ENCODE measurements around the gene B3GALNT1.
"Not testable (repeated sequence)": the region's sequence is repeated elsewhere in the genome, so short reads cannot be mapped to it uniquely, and the experiment has no call there.

Gene B3GALNT1

DNA sequence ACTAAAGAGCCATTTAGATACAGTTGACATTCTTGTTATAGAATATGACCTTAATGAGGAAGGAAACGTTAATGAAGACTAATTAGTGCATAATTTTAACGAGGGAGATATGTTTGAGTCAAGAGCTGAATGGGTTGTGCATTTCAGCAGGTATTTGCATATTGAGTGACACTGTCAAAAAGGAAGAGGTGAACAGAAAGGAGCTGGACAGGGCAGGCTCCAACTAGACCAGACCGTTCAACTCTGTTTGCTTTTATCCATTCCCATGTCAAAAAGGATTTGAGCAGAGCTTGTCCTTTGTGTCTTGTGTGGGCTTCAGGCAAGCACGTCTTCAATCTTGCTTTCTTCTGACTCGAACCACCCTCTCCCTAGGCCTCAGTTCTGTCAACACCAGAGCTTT is 40.7 kb downstream of the B3GALNT1 start:
- H3K9me3 Mint-ChIP-seq: no peaks in the 10 kb centered on the region
- H3K36me3 Mint-ChIP-seq: peaks cover 17% of the 10 kb centered on the region
- no peak for ATAC-seq

DNA sequence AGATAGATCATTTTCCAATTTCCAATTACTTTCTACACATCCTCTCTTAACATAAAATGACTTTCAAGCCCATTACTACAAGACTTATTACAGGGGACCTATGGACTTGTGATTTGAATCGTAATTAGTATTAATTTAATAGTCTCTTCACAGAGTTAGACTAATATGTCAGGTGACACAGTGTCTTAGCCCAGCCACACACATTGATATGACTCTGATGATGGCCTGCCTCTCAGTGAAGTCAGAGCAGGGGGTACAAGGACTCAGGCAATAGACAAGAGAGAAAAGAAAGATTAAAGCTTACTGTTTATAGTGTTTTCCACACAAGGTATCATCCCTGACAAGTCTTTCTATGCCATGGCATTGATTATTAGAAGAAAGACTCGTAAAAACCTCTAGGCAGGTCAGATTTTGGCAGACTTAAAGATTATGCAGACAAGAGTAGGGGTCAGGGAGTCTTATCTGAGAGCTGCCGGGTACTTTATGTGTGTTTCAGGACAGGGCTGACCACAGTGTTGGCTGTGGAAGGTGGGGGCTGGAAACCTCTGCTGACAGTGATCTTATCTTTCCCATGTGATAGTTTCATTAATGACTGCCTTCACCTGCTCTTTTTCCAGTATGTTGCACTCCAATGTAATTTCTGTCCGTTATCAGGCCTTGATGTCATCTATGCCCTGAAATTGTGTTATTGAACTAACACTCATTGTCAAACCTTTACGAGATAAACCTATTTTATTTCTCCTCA is 50.1 kb downstream of the B3GALNT1 start:
- no peaks in the 10 kb centered on the region for H3K27me3 Mint-ChIP-seq
- no peak overlapping the region for H3K4me3 Mint-ChIP-seq
- H3K36me3 Mint-ChIP-seq: no peaks in the 10 kb centered on the region
- H3K4me1 Mint-ChIP-seq: peaks cover 7% of the 10 kb centered on the region
- no peaks in the 10 kb centered on the region for H3K9me3 Mint-ChIP-seq
- ATAC-seq: no peak
- H3K27ac Mint-ChIP-seq: no peak overlapping the region

More for the DNA sequence above, 40.7 kb downstream of the B3GALNT1 start:
- Mint-ChIP-seq H3K4me3 (no peak overlapping the region), H3K4me1 (peaks cover 35% of the 10 kb centered on the region), H3K27me3 (no peaks in the 10 kb centered on the region), H3K27ac (no peak overlapping the region)

DNA sequence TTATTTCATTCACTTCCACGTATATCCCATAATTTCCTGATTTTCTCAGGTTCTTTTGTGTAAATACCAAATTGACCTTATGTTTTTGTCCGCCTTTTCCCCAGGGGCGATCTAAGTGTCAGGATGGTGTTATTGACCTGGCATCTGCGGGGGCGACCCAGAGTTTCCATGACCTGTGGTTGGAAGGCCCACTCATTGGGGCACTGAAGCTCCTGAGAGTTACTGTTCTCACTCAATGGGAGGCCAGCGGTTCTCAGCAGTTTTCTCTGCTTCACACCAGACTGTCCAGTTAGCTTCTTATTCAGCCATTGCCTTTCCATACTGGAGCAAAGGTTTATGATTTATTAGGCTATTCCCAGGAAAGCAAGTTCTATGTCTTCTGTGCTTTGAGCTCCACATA is 53.3 kb downstream of the B3GALNT1 start:
- no peak for ATAC-seq
- Mint-ChIP-seq H3K27me3 (no peaks in the 10 kb centered on the region), H3K27ac (no peak overlapping the region), H3K36me3 (no peaks in the 10 kb centered on the region), H3K9me3 (peaks cover 2% of the 10 kb centered on the region), H3K4me1 (peaks cover 7% of the 10 kb centered on the region), H3K4me3 (no peak overlapping the region)

DNA sequence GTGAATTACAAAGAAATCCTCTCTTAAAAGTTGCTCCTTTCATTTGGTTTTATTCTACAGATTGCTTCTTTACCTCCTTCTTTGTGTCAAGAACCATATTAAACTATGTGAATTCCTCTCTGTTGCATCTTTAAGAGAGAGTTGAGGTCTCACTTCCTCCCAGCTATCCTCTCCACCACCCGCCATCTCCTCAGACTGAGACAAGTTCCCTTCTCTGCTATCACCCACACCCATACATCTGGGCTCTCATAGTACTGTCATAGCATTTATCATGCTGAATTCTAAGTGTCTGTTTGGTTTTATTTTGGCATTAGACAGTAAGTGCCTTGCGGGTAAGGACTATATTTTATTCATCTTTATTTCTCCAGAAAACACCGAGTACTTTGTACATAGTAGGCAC is 54.2 kb downstream of the B3GALNT1 start:
- Mint-ChIP-seq H3K27me3 (no peaks in the 10 kb centered on the region), H3K27ac (no peak overlapping the region), H3K4me3 (no peak overlapping the region), H3K36me3 (no peaks in the 10 kb centered on the region), H3K4me1 (peaks cover 7% of the 10 kb centered on the region), H3K9me3 (peaks cover 2% of the 10 kb centered on the region)
- peak; percentile 73 for ATAC-seq

DNA sequence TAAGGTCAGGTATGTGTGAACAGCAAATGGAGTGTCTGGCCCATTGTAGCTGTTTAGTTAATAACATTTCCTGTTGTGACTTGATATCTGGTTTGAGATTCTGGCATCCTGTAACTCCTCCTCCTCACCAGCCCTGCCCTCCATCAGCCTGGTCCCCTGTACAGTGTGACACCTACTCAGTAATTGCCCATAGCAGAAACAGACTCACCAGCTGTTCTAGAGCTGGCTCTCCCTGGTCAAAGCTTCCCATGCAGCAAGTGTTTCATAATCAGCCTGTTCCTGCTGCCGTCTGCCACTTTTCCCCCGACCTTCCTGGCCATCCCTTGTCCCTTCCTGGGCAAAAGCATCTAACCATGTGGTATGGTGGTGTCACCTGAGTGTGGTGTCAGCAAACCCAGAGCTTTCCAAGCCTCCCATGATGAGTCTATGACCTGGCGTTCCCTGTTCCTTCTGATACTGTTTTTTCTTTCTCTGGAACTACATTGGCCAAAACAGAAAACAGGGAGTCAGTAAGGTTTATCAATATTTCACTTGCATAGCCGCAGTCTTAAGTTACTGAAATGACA is 55.4 kb downstream of the B3GALNT1 start:
- Mint-ChIP-seq H3K9me3 (peaks cover 5% of the 10 kb centered on the region), H3K27me3 (no peaks in the 10 kb centered on the region), H3K4me1 (peaks cover 7% of the 10 kb centered on the region), H3K4me3 (no peak overlapping the region), H3K27ac (no peak overlapping the region), H3K36me3 (peaks cover 7% of the 10 kb centered on the region)
- no peak for ATAC-seq

DNA sequence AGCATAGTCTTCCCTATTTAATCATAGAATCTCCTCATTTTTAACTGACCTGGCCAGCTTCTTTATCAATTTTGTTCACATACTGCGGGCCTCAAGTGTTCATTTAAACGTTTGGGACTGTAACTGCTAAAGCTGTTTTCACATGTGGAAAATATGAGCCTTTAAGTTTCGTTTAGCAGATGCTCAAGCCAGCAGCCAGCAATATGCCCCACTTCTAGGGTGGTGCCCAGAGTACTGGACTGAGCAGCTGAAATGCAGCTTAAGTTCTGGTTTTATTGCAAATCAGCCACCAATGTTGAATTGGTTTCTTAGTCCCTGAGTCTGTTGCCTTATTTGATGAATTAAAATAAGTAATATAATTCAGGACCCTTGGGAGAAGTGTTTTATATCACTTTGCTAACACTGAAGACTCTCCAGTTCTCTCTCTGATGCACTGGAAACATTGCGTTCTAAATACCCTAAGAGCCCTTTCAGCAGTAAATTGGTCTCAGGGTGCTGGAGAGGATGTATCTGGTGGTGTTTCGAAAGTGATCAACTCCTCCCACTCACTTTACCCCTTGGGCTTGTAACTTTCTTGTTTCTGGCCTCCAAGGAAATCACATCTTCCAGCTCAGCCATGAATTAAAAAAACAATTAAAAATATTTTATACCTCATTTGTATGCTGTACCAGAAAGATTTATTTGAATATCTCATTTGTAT is 61.7 kb downstream of the B3GALNT1 start:
- peak overlapping the region; percentile 64 for H3K27ac Mint-ChIP-seq
- H3K4me1 Mint-ChIP-seq: no peaks in the 10 kb centered on the region
- H3K9me3 Mint-ChIP-seq: peaks cover 5% of the 10 kb centered on the region
- H3K36me3 Mint-ChIP-seq: peaks cover 13% of the 10 kb centered on the region
- no peaks in the 10 kb centered on the region for H3K27me3 Mint-ChIP-seq
- no peak overlapping the region for H3K4me3 Mint-ChIP-seq
- ATAC-seq: peak; percentile 55

DNA sequence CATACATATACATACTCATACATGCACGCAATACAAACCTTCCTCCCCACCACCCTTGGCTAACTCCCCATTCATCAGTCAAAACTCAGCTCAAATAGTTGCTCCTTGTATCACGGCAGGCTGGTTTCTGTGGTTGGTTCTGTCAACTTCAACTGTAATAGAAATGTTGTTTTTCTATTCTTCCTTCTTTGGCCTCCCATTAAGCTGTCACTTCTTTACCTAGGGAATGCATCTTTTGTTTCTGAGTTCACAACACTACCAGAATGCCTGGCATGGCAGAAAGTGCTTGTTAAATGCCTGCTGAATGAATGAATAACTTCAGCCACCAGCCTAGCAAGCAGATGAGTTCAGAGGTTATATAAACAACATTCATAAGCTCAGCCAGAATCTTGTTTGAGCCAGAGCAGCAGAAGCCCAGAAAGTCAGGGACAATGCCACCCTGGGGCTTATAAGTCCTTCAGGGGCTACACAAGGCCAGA is 63.1 kb downstream of the B3GALNT1 start:
- Mint-ChIP-seq H3K27ac (no peak overlapping the region), H3K27me3 (no peaks in the 10 kb centered on the region), H3K4me3 (no peak overlapping the region), H3K36me3 (peaks cover 13% of the 10 kb centered on the region), H3K9me3 (peaks cover 3% of the 10 kb centered on the region), H3K4me1 (no peaks in the 10 kb centered on the region)
- no peak for ATAC-seq

DNA sequence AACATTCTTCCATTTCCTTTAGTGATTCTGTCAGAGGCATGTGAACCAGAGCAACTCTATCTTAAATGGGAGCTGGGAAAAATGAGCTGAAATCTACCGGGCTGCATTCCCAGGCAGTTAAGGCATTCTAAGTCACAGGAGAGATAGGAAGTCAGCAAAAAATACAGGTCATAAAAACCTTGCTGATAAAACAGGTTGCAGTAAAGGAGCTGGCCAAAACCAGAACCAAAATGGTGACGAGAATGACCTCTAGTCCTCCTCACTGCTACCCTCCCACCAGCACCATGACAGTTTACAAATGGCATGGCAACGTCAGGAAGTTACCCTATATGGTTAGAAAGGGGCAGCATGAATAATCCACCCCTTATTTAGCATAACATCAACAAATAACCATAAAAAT is 66.4 kb downstream of the B3GALNT1 start:
- no peak overlapping the region for H3K27ac Mint-ChIP-seq
- H3K36me3 Mint-ChIP-seq: peaks cover 6% of the 10 kb centered on the region
- H3K9me3 Mint-ChIP-seq: no peaks in the 10 kb centered on the region
- H3K4me1 Mint-ChIP-seq: peaks cover 17% of the 10 kb centered on the region
- no peak for ATAC-seq
- H3K4me3 Mint-ChIP-seq: no peak overlapping the region
- no peaks in the 10 kb centered on the region for H3K27me3 Mint-ChIP-seq

DNA sequence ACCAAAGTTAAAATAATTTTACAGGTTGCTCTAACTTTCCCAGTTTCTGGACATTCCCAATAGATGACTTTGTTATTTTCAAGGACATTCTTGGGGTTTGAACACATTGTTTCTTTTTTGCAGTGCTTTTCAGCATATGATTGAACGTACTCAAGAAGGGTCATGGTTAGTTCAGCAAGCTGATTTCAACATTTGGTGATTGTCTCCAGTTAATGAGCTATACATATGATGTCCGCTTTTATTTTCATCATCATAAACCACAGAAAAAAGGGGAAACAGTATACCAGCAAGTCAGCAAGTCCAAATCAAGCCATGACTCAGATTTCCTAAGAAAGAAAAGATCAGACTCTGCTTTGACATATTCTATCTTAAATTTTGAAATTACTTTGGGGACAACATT is 69.4 kb downstream of the B3GALNT1 start:
- Mint-ChIP-seq H3K36me3 (peaks cover 10% of the 10 kb centered on the region), H3K4me1 (peaks cover 17% of the 10 kb centered on the region), H3K9me3 (peaks cover 7% of the 10 kb centered on the region), H3K27ac (peak overlapping the region; percentile 48), H3K4me3 (no peak overlapping the region), H3K27me3 (no peaks in the 10 kb centered on the region)
- ATAC-seq: peak; percentile 70

DNA sequence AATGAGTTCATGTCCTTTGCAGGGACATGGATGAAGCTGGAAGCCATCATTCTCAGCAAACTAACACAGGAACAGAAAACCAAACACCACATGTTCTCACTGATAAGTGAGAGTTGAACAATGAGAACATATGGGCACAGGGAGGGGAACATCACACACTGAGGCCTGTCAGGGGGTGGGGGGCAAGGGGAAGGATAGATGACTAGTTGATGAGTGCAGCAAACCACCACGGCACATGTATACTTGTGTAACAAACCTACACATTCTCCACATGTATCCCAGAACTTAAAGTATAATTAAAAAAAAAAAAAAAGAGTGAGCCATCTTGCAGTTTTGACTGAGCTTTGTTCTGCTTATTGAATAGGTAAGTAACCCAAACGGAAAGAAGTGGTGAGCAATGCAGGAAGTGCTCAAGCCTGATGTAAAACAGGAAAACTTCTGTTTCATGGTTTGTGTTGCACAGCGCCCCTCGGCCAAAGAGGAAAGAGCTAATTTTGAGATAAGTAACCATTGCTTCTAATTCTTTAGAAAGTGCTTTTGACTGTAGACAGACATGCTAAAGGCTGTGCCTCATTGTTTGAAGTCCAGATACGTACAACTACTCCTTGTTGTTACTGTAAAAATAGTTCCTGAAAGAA is 70.1 kb downstream of the B3GALNT1 start:
- Mint-ChIP-seq H3K27ac (peak overlapping the region; percentile 48), H3K4me1 (peaks cover 17% of the 10 kb centered on the region), H3K4me3 (peak overlapping the region; percentile 23), H3K36me3 (peaks cover 10% of the 10 kb centered on the region)
- H3K27me3 Mint-ChIP-seq, H3K9me3 Mint-ChIP-seq: not testable (repeated sequence)
- peak; percentile 82 for ATAC-seq
